Chondrocyte (in vitro differentiated cells): Measurements from ENCODE around the gene BECN2. TPM values are rescaled to one million over a fixed set of nuclear protein-coding genes. Genes with fewer than 3 reads are reported as not detected.

ENCODE experiments used
- DNase-seq: peaks from one replicate; pipeline ENCODE4 v3.0.0; 2021; ENCODE audit warnings: mixed read lengths, low spot score
- H3K27ac Mint-ChIP-seq: one replicate; pipeline ENCODE4 v1.8.0; 2021; ENCODE audit warnings: mild to moderate bottlenecking, moderate library complexity, mixed read lengths; ENCODE audit not compliant: unreplicated experiment
- H3K27me3 Mint-ChIP-seq: 2 replicates; pipeline ENCODE4 v1.8.0; 2021; ENCODE audit warnings: low read depth, mixed read lengths
- H3K36me3 Mint-ChIP-seq: 2 replicates; pipeline ENCODE4 v1.8.0; 2021; ENCODE audit warnings: low read depth, mixed read lengths
- H3K4me1 Mint-ChIP-seq: 2 replicates; pipeline ENCODE4 v1.8.0; 2021; ENCODE audit warnings: low read depth, mild to moderate bottlenecking, mixed read lengths
- H3K4me3 Mint-ChIP-seq: one replicate; pipeline ENCODE4 v1.8.0; 2021; ENCODE audit warnings: mild to moderate bottlenecking, moderate library complexity, mixed read lengths; ENCODE audit not compliant: unreplicated experiment
- H3K9me3 Mint-ChIP-seq: 2 replicates; pipeline ENCODE4 v1.8.0; 2021; ENCODE audit warnings: low read depth, mixed read lengths
- total RNA-seq: library from RNA; stranded (reverse); gene quantifications from 3 replicates; pipeline ENCODE4 v1.2.1, GENCODE V29; 2021
- TF ChIP-seq, protein P1 (sequence below): fragments of 200-600 bp; sonication (generic); IDR thresholded peaks from 2 replicates; pipeline ENCODE4 v1.5.0; 2021; ENCODE audit warnings: antibody characterized with exemption, mild to moderate bottlenecking, moderate library complexity

The BECN2 gene
- total RNA-seq, 1 donor from 2014 or later = not detected

- TF ChIP-seq, protein P1, sequence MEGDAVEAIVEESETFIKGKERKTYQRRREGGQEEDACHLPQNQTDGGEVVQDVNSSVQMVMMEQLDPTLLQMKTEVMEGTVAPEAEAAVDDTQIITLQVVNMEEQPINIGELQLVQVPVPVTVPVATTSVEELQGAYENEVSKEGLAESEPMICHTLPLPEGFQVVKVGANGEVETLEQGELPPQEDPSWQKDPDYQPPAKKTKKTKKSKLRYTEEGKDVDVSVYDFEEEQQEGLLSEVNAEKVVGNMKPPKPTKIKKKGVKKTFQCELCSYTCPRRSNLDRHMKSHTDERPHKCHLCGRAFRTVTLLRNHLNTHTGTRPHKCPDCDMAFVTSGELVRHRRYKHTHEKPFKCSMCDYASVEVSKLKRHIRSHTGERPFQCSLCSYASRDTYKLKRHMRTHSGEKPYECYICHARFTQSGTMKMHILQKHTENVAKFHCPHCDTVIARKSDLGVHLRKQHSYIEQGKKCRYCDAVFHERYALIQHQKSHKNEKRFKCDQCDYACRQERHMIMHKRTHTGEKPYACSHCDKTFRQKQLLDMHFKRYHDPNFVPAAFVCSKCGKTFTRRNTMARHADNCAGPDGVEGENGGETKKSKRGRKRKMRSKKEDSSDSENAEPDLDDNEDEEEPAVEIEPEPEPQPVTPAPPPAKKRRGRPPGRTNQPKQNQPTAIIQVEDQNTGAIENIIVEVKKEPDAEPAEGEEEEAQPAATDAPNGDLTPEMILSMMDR = no peak
- no peaks in the 10 kb centered on the region for H3K9me3 Mint-ChIP-seq
- no peak overlapping the region for H3K4me3 Mint-ChIP-seq
- H3K4me1 Mint-ChIP-seq = no peaks in the 10 kb centered on the region
- DNase-seq = no peak
- no peaks in the 10 kb centered on the region for H3K36me3 Mint-ChIP-seq
- H3K27ac Mint-ChIP-seq = no peak overlapping the region
- H3K27me3 Mint-ChIP-seq = no peaks in the 10 kb centered on the region
These were observed 4.6 kb downstream of the BECN2 start for GRCh38 chr1:241962153-241962552.

GRCh38 chr1:241963722-241964121 is 6.2 kb downstream of the BECN2 start:
- TF ChIP-seq, protein P1 = no peak
- DNase-seq = no peak
- no peaks in the 10 kb centered on the region for H3K4me1 Mint-ChIP-seq
- H3K36me3 Mint-ChIP-seq = no peaks in the 10 kb centered on the region
- no peaks in the 10 kb centered on the region for H3K9me3 Mint-ChIP-seq
- no peaks in the 10 kb centered on the region for H3K27me3 Mint-ChIP-seq
- no peak overlapping the region for H3K27ac Mint-ChIP-seq
- H3K4me3 Mint-ChIP-seq = no peak overlapping the region

DNA sequence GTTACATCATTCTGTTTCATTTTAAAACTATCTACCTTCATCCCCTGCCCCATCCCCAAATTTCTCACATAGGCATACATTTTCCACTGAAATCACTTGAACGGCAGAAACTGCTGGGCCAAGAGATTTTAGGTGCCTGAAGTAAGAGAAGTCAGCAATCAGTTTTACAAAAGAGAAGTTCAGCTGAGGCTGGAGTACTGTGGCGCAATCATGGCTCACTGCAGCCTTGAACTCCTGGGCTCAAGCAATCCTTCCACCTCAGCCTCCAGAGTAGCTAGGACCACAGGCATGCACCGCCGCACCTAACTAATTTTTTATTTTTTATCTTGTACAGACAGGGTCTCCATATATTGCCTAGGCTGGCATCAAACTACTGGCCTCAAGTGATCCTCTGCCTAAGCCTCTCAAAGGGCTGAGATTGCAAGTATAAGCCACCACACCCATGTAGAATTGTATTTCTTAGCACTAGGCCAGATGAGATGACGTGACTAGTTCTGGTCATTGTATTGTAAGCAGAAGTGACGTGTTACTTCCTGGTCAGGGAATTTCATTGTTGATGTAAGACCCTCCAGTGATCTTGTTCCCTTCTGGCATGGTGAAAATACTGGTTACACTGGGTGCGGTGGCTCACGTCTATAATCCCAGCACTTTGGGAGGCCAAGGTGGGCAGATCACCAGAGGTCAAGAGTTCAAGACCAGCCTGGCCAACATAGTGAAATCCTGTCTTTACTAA is 7.1 kb downstream of the BECN2 start:
- no peak for DNase-seq
- Mint-ChIP-seq H3K9me3 (no peaks in the 10 kb centered on the region), H3K4me3 (no peak overlapping the region), H3K27me3 (no peaks in the 10 kb centered on the region), H3K27ac (no peak overlapping the region), H3K4me1 (no peaks in the 10 kb centered on the region), H3K36me3 (no peaks in the 10 kb centered on the region)
- TF ChIP-seq, protein P1 = no peak

GRCh38 chr1:241968611-241969010 is 11.0 kb downstream of the BECN2 start:
- Mint-ChIP-seq H3K4me1 (peaks cover 15% of the 10 kb centered on the region), H3K27me3 (no peaks in the 10 kb centered on the region), H3K36me3 (no peaks in the 10 kb centered on the region), H3K9me3 (no peaks in the 10 kb centered on the region), H3K4me3 (no peak overlapping the region), H3K27ac (no peak overlapping the region)
- TF ChIP-seq, protein P1 = no peak
- no peak for DNase-seq

DNA sequence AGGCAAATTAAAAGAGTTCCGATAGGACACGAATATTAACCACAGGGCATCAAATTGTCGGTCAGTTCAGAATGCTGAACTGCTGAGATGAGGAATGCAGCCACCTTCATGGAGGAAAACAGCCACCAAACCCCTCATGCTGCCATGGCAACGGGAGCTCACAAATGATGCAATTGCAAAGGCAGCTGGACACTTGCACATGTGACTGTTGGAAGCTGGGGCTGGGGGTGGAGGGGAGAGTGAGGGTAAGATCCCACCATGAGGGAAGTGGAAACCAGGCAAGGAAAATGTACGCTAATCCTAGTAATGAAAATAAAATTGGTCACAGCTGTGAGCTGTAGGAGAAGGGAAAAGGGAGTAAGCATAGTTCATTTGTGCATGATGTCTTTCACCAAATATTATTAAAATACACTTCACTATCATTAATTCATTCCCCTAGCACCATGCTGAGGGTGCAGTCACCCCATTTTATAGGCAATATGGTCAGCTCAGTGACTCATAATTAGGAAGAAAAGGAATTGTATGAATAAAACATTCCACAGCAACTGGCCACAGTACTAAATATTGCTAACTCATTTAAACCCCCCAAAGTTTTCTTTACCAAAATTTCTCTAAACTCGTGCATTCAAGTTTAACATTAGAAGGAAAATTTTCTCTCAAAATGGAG is 15.3 kb downstream of the BECN2 start:
- peaks cover 15% of the 10 kb centered on the region for H3K4me1 Mint-ChIP-seq
- H3K4me3 Mint-ChIP-seq = no peak overlapping the region
- no peaks in the 10 kb centered on the region for H3K9me3 Mint-ChIP-seq
- no peaks in the 10 kb centered on the region for H3K27me3 Mint-ChIP-seq
- peak overlapping the region; percentile 81 for H3K27ac Mint-ChIP-seq
- H3K36me3 Mint-ChIP-seq = no peaks in the 10 kb centered on the region
- DNase-seq = no peak
- TF ChIP-seq, protein P1 = no peak
